GM12875 (cell line): Measurements from ENCODE around the gene DOCK4.

Experiments used
- H3K4me3 ChIP-seq: one replicate; pipeline ENCODE4 v1.5.1; 2011; ENCODE audit warnings: low read depth, low read length, control low read depth
- CTCF ChIP-seq: IDR thresholded peaks from 2 replicates; pipeline ENCODE4 v1.5.1; 2011; ENCODE audit warnings: low read depth, mild to moderate bottlenecking, control low read depth, inconsistent platforms, low read length, moderate library complexity, borderline replicate concordance; ENCODE audit not compliant: insufficient read depth

Gene DOCK4

GRCh38 chr7:112050250-112050881 is 155.8 kb downstream of the DOCK4 start:
- no peak for TF ChIP-seq CTCF
- H3K4me3 ChIP-seq = no peak overlapping the region

- H3K4me3 ChIP-seq = no peak overlapping the region
- TF ChIP-seq CTCF = no peak
These were observed 156.5 kb downstream of the DOCK4 start for GRCh38 chr7:112049555-112050249.

GRCh38 chr7:112047421-112047820 is 158.8 kb downstream of the DOCK4 start:
- TF ChIP-seq CTCF = no peak
- H3K4me3 ChIP-seq = no peak overlapping the region

GRCh38 chr7:112045222-112045621 is 161.0 kb downstream of the DOCK4 start:
- TF ChIP-seq CTCF = no peak

GRCh38 chr7:112042631-112043030 is 163.6 kb downstream of the DOCK4 start:
- no peak overlapping the region for H3K4me3 ChIP-seq
- no peak for TF ChIP-seq CTCF

More at GRCh38 chr7:112045222-112045621, 161.0 kb downstream of the DOCK4 start:
- no peak overlapping the region for H3K4me3 ChIP-seq

GRCh38 chr7:112038353-112038752 is 167.8 kb downstream of the DOCK4 start:
- H3K4me3 ChIP-seq = no peak overlapping the region
- TF ChIP-seq CTCF = no peak

- no peak for TF ChIP-seq CTCF
- H3K4me3 ChIP-seq = no peak overlapping the region
These were observed 170.1 kb downstream of the DOCK4 start for GRCh38 chr7:112036071-112036470.
